HG02840 (cell line): Measurements from ENCODE around the gene RAD51B.

Experiments
- ATAC-seq: cut with Tn5 transposase; IDR thresholded peaks from one replicate; pipeline ENCODE4 v1.9.1; 2021; ENCODE audit warnings: mild to moderate bottlenecking, moderate library complexity, moderate number of reproducible peaks; ENCODE audit not compliant: unreplicated experiment, low FRiP score

Gene RAD51B

GRCh38 chr14:68626386-68626785, 806.8 kb downstream of the RAD51B start:
- no peak for ATAC-seq

DNA sequence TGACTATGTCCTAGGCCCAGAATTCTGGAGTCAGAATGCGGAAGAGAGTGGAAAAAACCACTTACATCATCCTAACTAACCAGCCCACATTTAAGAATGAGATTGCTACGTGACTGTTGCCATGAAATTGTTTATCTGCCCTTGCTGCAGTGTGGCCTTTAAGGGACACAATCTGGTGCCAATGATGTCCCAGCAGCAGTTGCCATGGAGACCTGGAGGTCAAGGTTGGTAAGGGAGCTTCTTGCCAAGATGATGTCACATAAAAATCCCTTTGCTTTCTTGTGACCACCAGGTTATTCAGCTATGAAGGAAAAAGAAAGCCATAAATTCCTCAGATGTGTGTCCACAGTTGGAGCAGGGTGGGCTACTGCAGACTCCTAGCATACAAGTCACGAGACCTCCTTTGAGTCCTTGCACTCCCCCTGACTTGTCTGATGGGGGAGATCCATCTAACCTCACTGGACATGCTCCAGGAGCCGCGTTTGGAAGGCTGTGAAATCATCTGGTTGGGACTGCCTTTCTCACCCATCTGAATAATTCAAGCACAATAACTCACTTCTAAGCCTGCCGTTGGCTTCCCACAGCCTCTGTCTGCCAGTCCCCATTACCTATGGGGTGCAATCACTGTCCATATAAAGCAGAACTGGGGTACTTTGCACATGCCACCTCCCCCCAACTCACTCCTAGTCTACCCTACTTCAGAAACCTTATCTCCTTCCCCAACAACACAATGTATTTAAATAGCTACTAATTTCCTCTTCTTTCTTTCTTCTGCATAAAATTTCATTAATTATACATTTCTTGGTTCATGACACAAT, 807.7 kb downstream of the RAD51B start:
- no peak for ATAC-seq

DNA sequence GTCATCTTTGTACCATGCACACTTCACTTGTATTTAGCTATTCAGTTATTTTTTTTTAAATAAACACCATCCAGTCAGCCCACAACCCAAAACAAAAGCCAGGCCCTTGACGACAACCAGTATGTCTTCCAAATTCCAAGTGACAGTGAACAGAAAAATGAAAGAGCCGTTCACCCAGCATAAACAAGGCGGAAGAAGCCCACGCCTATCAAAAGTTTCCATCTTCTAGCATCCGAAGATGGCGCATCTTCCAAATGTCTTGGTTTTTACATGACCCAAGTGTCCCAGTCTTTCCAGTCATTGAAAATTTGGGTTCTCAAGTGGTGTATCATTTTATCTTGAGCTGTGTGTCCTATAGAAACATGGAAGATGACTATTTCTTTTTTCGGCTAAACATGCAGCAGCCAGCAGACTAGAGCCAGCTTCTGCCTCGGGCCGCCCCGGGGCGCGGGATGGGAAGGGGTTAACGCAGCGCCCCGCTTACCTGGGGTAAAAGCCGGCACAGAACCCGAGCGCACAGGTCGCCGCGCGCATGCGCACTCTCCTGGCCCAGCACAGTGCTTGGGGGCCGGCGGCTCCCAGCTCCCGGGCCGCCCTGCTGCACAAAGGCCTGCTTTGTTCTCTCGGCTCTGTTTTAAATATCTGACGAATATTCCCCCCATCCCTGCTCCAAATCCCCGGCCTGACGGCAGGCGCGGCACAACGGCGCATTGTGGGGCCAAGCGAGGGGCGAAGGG, 808.5 kb downstream of the RAD51B start:
- ATAC-seq: no peak

DNA sequence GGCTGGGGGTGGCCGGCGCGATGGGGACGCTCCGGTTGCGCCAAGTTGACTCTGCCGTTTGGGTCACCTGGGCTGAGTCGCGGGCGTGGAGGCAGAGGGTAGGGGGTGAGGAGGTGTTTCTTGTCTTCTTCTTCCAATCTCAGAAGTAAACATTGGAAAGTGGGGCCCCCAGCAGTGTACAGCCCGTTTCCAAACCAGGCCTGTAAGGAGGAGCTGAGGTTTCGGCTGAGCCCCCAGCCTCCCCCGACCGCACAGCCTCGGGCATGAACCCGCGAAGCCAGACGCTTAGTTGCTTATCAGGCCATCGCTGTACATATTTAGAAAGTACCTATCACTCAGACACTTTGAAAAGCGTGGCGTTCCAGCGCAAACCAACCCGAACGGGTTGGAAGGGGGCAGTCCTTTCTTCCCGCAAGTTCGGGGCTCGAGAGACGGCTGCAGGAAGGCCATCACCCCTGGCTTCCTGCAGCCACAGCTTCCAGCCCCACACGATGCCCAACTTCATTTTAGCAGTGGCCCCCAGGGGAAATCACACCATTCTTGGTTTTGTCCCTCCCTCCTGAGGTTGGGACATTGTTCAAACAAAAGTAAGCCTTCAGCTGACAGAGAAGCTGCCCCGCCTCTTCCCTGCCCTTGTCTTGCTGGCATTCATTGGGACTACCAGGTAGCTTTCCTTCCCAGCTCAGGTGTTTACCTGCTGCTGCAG, 809.2 kb downstream of the RAD51B start:
- no peak for ATAC-seq

DNA sequence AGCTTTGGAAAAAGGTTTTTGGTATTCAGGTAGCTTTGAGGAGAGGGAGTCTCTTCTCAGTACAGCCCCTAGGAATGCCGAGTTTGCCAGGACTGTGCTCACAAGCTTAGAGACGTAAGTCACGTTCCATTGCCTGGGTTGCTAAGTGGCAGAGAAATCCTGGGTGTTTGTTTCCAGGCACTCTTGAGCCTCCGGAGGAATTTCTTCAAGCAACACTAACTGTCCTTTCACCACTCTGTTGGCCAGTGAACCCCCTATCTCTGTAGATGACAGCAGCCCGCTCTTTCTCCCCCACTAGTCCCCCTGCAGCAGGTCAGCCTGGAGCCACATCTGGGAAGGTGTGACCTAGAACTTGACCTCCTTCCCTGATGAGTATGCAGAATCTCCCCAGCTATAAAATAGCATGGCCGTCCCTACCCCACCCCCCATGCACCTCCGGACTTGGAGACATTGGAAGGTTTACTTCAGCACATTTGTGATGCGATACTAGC, 810.5 kb downstream of the RAD51B start:
- no peak for ATAC-seq

DNA sequence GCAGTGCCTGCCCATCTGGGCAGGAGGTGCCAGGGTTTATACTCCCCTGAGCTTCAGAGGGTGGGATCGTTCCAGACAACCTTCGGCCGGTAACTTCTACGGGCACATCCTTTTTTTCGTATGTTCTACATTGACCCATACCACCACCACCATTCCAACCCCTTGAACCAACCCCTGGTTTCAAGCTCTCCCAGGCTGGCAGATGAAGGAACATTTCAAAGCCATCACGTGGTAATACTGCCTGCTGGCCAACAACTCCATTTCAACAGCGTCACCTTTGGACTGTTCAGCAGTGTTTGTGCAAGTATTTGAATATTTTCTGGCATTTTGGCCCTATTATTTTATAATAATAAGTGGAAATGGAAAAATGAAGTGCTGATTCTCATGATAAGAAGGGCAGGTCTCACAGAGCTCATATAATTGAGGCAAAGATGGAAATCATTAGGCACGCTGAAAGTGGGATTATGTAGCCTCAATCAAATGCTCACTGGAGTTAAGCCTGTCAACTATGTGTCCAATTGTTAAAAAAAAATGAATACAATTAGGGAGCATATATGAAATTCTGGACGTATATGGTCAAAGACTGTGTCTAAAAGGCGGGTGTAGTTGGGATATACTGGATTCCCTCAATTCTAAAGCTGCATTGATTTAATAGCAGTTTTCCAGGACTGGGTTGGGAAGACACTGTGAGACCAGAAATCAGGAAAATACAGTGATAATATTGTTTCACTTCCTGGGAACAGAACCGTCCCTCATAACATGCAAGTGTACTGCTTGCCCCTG, 811.2 kb downstream of the RAD51B start:
- ATAC-seq: no peak

DNA sequence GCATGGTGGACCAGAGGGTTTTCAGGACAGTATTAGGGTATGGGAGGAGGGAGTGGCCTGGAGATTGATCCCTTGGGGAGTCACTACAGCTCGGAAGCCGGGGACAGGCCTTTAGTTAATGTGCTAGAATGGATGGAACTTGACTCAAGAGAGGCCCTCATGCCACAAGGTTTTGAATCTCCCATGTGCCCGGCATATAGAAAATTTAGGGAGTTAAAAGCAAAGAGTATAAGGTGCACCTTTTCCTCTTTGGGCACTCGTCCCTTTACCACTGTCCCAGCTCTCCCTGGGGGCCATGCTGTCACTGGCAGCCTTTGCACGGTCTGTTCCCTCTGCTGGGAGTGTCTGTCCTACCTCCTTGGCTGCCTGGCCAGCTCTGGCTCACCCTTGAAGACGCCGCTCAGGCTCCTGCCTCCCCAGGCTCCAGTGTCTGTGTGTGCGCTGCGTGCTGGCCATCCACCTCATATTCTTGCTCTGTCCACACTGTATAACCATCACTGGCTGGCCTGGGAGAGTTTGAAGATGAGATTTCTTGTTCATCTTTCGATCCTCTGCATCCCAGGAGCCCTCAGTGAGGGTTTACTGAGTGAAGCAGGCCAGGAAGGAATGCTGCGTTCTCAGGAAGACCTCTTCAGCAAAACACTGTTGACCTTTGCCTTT, 811.9 kb downstream of the RAD51B start:
- no peak for ATAC-seq

DNA sequence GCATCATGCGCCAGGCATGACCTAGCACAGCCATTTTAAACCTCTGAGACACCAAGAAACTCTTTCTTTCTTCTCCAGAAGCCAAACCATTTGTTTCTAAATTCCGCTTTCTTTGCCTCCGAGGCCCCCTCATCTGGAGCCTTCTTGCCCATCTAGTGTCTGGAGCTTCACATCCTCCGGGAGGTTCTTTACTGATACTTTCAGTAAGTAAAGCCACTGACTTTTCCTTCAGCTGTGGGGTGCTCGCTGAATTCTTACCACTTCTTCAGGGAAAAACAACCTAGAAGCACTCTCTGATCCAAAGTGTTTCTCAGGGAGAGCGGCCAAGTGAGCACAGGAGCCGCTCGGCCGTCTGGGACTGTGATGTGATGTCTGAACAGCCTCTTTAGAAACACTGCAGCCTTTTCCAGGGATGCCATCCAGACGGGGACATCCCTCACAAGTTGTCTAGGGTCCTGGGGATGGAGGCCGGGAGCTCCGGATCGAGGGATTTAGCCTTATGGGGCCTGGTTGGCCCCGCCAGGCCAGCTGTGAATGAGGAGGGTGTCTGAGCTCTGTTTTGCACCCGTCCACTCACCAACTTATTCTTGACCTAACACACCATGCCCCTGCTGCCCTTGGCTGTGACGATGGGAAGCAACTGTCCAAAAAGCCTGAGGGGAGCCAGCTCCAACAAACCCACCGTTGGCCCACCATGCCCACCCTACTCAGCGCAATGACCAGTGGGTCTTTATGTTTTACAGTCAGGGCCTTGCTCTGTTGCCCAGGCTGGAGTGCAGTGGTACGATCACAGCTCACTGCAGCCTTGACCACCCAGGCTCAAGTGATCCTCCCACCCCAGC, 812.7 kb downstream of the RAD51B start:
- ATAC-seq: no peak

DNA sequence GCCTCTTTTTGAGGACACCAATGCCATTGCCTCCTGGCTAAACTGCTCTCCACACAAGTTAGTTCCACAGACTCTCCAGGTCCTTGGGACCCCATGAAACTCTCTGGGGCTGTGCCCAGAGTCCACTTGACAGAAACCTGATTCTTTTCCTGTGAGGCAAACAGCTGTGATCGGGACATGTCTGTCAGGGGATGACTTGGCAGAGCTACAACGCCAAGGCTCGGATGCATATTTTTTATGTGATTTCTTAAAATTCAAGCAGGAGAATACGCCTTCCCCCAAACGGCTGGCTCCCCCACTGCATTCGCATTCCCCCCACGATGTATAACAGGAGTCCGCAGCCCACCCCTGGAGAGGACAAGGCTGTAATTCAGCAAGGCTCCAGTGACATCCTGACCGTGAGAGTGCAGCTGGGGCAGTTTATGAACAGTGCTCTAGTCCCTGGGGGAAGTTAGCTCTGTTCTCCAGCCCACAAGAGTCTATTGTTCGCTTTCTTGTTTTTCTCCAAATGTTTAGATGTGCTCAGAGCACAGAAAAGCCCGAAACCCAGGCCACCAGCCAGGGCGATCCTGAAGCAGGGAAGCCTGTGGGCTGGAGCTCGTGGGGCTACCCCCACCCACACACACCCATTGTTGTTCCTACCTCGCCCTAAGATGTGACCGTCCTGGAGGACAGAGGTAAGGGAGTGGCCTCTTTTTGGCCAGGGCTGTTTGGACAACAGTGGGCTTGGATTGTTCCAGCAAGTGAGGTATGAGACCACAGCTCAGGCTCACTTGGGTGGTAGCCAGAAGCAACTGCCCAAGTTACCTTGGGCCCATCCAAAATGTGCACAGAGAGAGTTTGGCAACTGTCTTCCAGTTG, 813.8 kb downstream of the RAD51B start:
- ATAC-seq: no peak

DNA sequence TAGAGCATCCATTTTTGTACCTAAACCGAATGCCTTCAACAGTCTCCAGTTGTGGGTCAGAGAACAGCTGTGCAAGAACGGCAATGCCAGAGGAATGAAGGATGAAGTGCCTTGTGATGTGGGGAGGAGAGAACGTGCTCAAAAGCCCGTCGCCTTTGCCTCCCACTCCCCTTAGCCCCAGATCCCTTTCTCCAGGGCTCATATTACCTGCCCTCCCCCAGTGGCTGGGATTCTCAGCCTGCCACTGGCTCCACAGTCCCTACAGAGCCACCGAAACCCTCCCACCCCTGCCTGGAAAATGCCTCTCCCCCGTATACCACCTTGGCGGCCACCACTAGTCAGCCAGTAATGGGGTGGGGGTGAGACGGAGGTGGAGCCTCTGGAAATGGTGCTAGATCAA, 814.8 kb downstream of the RAD51B start:
- no peak for ATAC-seq

- ATAC-seq: no peak
Measured at GRCh38 chr14:68634874-68635595, 815.5 kb downstream of the RAD51B start.

DNA sequence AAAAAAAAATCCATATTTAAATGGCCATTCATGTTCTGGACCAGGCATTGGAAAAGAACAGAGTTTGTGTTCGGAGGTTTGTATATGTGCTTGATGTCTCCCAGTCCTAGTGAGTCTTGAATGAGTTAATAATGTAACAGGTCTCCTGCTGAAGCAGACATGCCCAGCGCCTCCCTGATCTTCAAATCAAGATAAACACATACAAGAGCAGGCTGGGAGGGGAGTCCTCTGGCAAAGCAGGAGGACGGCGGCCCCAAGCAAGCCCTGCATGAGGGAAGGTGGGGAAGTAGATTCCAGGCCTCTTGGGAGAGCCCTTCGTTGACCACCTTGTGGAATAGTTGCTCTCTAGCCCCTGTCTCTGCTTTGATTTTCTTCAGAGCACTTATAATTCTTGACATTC, 817.0 kb downstream of the RAD51B start:
- no peak for ATAC-seq

GRCh38 chr14:68637106-68638021, 817.8 kb downstream of the RAD51B start:
- no peak for ATAC-seq

GRCh38 chr14:68638141-68638999, 818.8 kb downstream of the RAD51B start:
- no peak for ATAC-seq

- ATAC-seq: no peak
Measured at GRCh38 chr14:68639000-68639757, 819.6 kb downstream of the RAD51B start.
